COR-L47 (cell line): ENCODE results near the gene MED16.

Source experiments
- DNase-seq: peaks from one replicate; lab custom pipeline; 2025; lab: John Stamatoyannopoulos, UW

Gene MED16

GRCh38 chr19:927780-928401 is 34.9 kb upstream of the MED16 start:
- DNase-seq, result no peak

GRCh38 chr19:927351-927779 is 34.4 kb upstream of the MED16 start:
- no peak for DNase-seq

- DNase-seq, result no peak
Measured at GRCh38 chr19:926589-927350, 33.8 kb upstream of the MED16 start.

- no peak for DNase-seq
Measured at GRCh38 chr19:926323-926588, 33.3 kb upstream of the MED16 start.

- DNase-seq, result peak; percentile 80
Measured at GRCh38 chr19:925526-926322, 32.7 kb upstream of the MED16 start, which contains the start of gene ARID3A. Gene ARID3A (plus strand): TSS chr19:926035. CDS start chr19:929529, 3,494 bp downstream.

- peak; percentile 74 for DNase-seq
Measured at GRCh38 chr19:925087-925525, 32.1 kb upstream of the MED16 start.

GRCh38 chr19:924553-925086 is 31.6 kb upstream of the MED16 start:
- no peak for DNase-seq

GRCh38 chr19:920051-920864 is 27.3 kb upstream of the MED16 start:
- peak; percentile 91 for DNase-seq

- DNase-seq, result peak; percentile 87
Measured at GRCh38 chr19:919199-920050, 26.4 kb upstream of the MED16 start.

- peak; percentile 74 for DNase-seq
Measured at GRCh38 chr19:918481-919198, 25.7 kb upstream of the MED16 start.

- no peak for DNase-seq
Measured at GRCh38 chr19:918152-918437, 25.1 kb upstream of the MED16 start.

GRCh38 chr19:917323-918151 is 24.6 kb upstream of the MED16 start, which contains the start of gene KISS1R:
Gene KISS1R (plus strand): TSS chr19:917333. CDS start chr19:917503, 170 bp downstream.
- DNase-seq, result peak; percentile 79

GRCh38 chr19:916645-917322 is 23.8 kb upstream of the MED16 start:
- peak; percentile 36 for DNase-seq

GRCh38 chr19:913080-913748 is 20.2 kb upstream of the MED16 start, which contains the start of gene R3HDM4:
Gene R3HDM4 (minus strand): TSS chr19:913219. CDS start chr19:913157, 62 bp downstream.
- peak; percentile 40 for DNase-seq

- DNase-seq, result no peak
Measured at GRCh38 chr19:912181-913079, 19.4 kb upstream of the MED16 start.

GRCh38 chr19:911197-912033 is 18.4 kb upstream of the MED16 start:
- no peak for DNase-seq
